GM23338 (cell line): ENCODE data around the gene C1QTNF1. TPM values are rescaled to one million over a fixed set of nuclear protein-coding genes. Genes with fewer than 3 reads are reported as not detected.

ENCODE experiments used
- CREB1 ChIP-seq: fragments of 250-450 bp; sonication (Bioruptor Pico); IDR thresholded peaks from 2 replicates; pipeline ENCODE4 v1.5.0; 2020; ENCODE audit warnings: low read depth, mild to moderate bottlenecking, moderate library complexity
- CTCF ChIP-seq, 2 experiments: fragments of 200-600 bp in 1 of 2; sonication (generic) in 1 of 2; conservative IDR thresholded peaks; 2 replicates each; pipeline versions ENCODE4 v1.5.1 to v1.6.1; 2016 to 2017; ENCODE audit warnings: antibody characterized with exemption in 2 of 2, low read depth in 2 of 2, mild to moderate bottlenecking in 2 of 2, moderate library complexity in 1 of 2
- ETS1 ChIP-seq: IDR thresholded peaks from 2 replicates; pipeline ENCODE4 v1.6.1; 2016; ENCODE audit warnings: antibody characterized with exemption
- EZH2 ChIP-seq: fragments of 200-600 bp; sonication (generic); IDR thresholded peaks from one replicate; pipeline ENCODE4 v1.8.0; 2017; ENCODE audit warnings: antibody characterized with exemption, mild to moderate bottlenecking, low read depth; ENCODE audit not compliant: unreplicated experiment
- EZH2phosphoT487 ChIP-seq: fragments of 200-600 bp; sonication (generic); IDR thresholded peaks from one replicate; pipeline ENCODE4 v1.8.1; 2018; ENCODE audit warnings: antibody characterized with exemption; ENCODE audit not compliant: unreplicated experiment
- POLR2AphosphoS5 ChIP-seq: IDR thresholded peaks from 2 replicates; pipeline ENCODE4 v1.6.1; 2016; ENCODE audit warnings: antibody characterized with exemption, low read depth
- ZNF331 ChIP-seq: fragments of 250-450 bp; sonication (Bioruptor Pico); IDR thresholded peaks from 2 replicates; pipeline ENCODE4 v1.5.0; 2020; ENCODE audit warnings: low read depth, mild to moderate bottlenecking, moderate library complexity
- ZNF462 ChIP-seq: fragments of 250-450 bp; sonication (Bioruptor Pico); IDR thresholded peaks from 2 replicates; pipeline ENCODE4 v1.5.0; 2020; ENCODE audit warnings: mild to moderate bottlenecking, moderate library complexity
- polyA plus RNA-seq: library from polyadenylated mRNA; unstranded; fragments of >200 nt; fragmentation: Nextera tagmentation; extraction: Ambion mirVana; gene quantifications from 2 replicates; pipeline ENCODE4 v1.2.1, GENCODE V29; 2016
- total RNA-seq: library from RNA; depleted of rRNA; stranded (reverse); fragments of >200 nt; shearing (Covaris generic); gene quantifications from 2 replicates; pipeline ENCODE4 v1.2.3, GENCODE V29; 2014

Gene C1QTNF1
- total and polyA plus RNA-seq, 2 experiments from 2014 or later, result 1.1 to 1.9 TPM

- TF ChIP-seq ZNF462, result no peak
- no peak for TF ChIP-seq ZNF331 (CRISPR knock-in tag)
- no peak for TF ChIP-seq EZH2
- TF ChIP-seq POLR2AphosphoS5, result no peak
- TF ChIP-seq ETS1, result no peak
- no peak for TF ChIP-seq EZH2phosphoT487
- TF ChIP-seq CREB1 (CRISPR knock-in tag), result no peak
- no peak for TF ChIP-seq CTCF (conservative IDR thresholded peaks at IDR 0.05; ENCODE audit: low read depth in 2 of 2)
Observed at GRCh38 chr17:79010304-79010646, 13.7 kb upstream of the C1QTNF1 start (continued).
